Mucosa of stomach (tissue), 1 donor: ENCODE results near the gene EEF1AKMT3.

ENCODE experiments used
- H3K27me3 ChIP-seq: one replicate; pipeline ENCODE4 v1.7.0; 2013; ENCODE audit warnings: mild to moderate bottlenecking, low read length; ENCODE audit not compliant: control insufficient read depth, insufficient read depth
- H3K36me3 ChIP-seq: one replicate; pipeline ENCODE4 v1.7.0; 2013; ENCODE audit warnings: low read length; ENCODE audit not compliant: control insufficient read depth, insufficient read depth
- H3K4me1 ChIP-seq: one replicate; pipeline ENCODE4 v1.7.0; 2013; ENCODE audit warnings: mild to moderate bottlenecking, low read length; ENCODE audit not compliant: control insufficient read depth, insufficient read depth
- H3K4me3 ChIP-seq: one replicate; pipeline ENCODE4 v1.7.0; 2013; ENCODE audit warnings: low read length
- H3K9ac ChIP-seq: one replicate; pipeline ENCODE4 v1.7.0; 2013; ENCODE audit warnings: mild to moderate bottlenecking, low read length, moderate library complexity
- H3K9me3 ChIP-seq: one replicate; pipeline ENCODE4 v1.7.0; 2013; ENCODE audit warnings: mild to moderate bottlenecking, low read length, moderate library complexity; ENCODE audit not compliant: control insufficient read depth
- donor health status: Pancreatic carcinoma.

EEF1AKMT3 gene

GRCh38 chr12:57729321-57729844 is 43.0 kb upstream of the EEF1AKMT3 start:
- no peaks in the 10 kb centered on the region for H3K36me3 ChIP-seq

GRCh38 chr12:57730336-57731067 is 41.9 kb upstream of the EEF1AKMT3 start:
- H3K4me1 ChIP-seq = peaks cover 21% of the 10 kb centered on the region
- H3K36me3 ChIP-seq = no peaks in the 10 kb centered on the region
- peaks cover 59% of the 10 kb centered on the region for H3K27me3 ChIP-seq
- no peaks in the 10 kb centered on the region for H3K9me3 ChIP-seq
- H3K9ac ChIP-seq = no peak overlapping the region
- H3K4me3 ChIP-seq = no peak overlapping the region

More at GRCh38 chr12:57729321-57729844, 43.0 kb upstream of the EEF1AKMT3 start:
- Histone ChIP-seq H3K4me3 (no peak overlapping the region), H3K9ac (no peak overlapping the region), H3K27me3 (peaks cover 52% of the 10 kb centered on the region), H3K9me3 (no peaks in the 10 kb centered on the region), H3K4me1 (peaks cover 13% of the 10 kb centered on the region)

GRCh38 chr12:57731411-57732080 is 40.9 kb upstream of the EEF1AKMT3 start:
- Histone ChIP-seq H3K4me1 (peaks cover 16% of the 10 kb centered on the region), H3K9ac (no peak overlapping the region), H3K27me3 (peaks cover 66% of the 10 kb centered on the region), H3K4me3 (no peak overlapping the region), H3K36me3 (no peaks in the 10 kb centered on the region), H3K9me3 (no peaks in the 10 kb centered on the region)

GRCh38 chr12:57732270-57732669 is 40.1 kb upstream of the EEF1AKMT3 start:
- Histone ChIP-seq H3K36me3 (no peaks in the 10 kb centered on the region), H3K9me3 (no peaks in the 10 kb centered on the region), H3K27me3 (peaks cover 67% of the 10 kb centered on the region), H3K9ac (no peak overlapping the region), H3K4me1 (peaks cover 15% of the 10 kb centered on the region), H3K4me3 (no peak overlapping the region)

- no peaks in the 10 kb centered on the region for H3K36me3 ChIP-seq
- no peak overlapping the region for H3K9ac ChIP-seq
- H3K27me3 ChIP-seq = peaks cover 67% of the 10 kb centered on the region
- no peak overlapping the region for H3K4me3 ChIP-seq
- peaks cover 15% of the 10 kb centered on the region for H3K4me1 ChIP-seq
- no peaks in the 10 kb centered on the region for H3K9me3 ChIP-seq
Measured at GRCh38 chr12:57732726-57733593, 39.5 kb upstream of the EEF1AKMT3 start.

GRCh38 chr12:57733928-57734327 is 38.5 kb upstream of the EEF1AKMT3 start:
- Histone ChIP-seq H3K27me3 (peaks cover 70% of the 10 kb centered on the region), H3K4me1 (peaks cover 15% of the 10 kb centered on the region), H3K9ac (no peak overlapping the region), H3K36me3 (no peaks in the 10 kb centered on the region), H3K4me3 (no peak overlapping the region), H3K9me3 (no peaks in the 10 kb centered on the region)

- Histone ChIP-seq H3K4me1 (peaks cover 15% of the 10 kb centered on the region), H3K9me3 (no peaks in the 10 kb centered on the region), H3K27me3 (peaks cover 77% of the 10 kb centered on the region), H3K9ac (no peak overlapping the region), H3K4me3 (no peak overlapping the region), H3K36me3 (no peaks in the 10 kb centered on the region)
Measured at GRCh38 chr12:57734591-57734990, 37.8 kb upstream of the EEF1AKMT3 start.

GRCh38 chr12:57735198-57735855 is 37.1 kb upstream of the EEF1AKMT3 start:
- H3K9ac ChIP-seq = no peak overlapping the region
- peaks cover 84% of the 10 kb centered on the region for H3K27me3 ChIP-seq
- peaks cover 15% of the 10 kb centered on the region for H3K4me1 ChIP-seq
- no peak overlapping the region for H3K4me3 ChIP-seq
- no peaks in the 10 kb centered on the region for H3K9me3 ChIP-seq
- no peaks in the 10 kb centered on the region for H3K36me3 ChIP-seq

- peaks cover 93% of the 10 kb centered on the region for H3K27me3 ChIP-seq
- H3K9me3 ChIP-seq = no peaks in the 10 kb centered on the region
- no peaks in the 10 kb centered on the region for H3K36me3 ChIP-seq
- H3K4me3 ChIP-seq = no peak overlapping the region
- H3K4me1 ChIP-seq = peaks cover 15% of the 10 kb centered on the region
- H3K9ac ChIP-seq = no peak overlapping the region
Measured at GRCh38 chr12:57735952-57736740, 36.3 kb upstream of the EEF1AKMT3 start.

GRCh38 chr12:57736741-57737466 is 35.5 kb upstream of the EEF1AKMT3 start:
- no peaks in the 10 kb centered on the region for H3K36me3 ChIP-seq
- H3K9me3 ChIP-seq = no peaks in the 10 kb centered on the region
- H3K27me3 ChIP-seq = peaks cover 93% of the 10 kb centered on the region
- no peak overlapping the region for H3K9ac ChIP-seq
- H3K4me3 ChIP-seq = no peak overlapping the region
- H3K4me1 ChIP-seq = peaks cover 15% of the 10 kb centered on the region
